GM04504 (cell line): ENCODE measurements around the gene EEFSEC.

ENCODE experiments used
- DNase-seq: peaks from one replicate; pipeline ENCODE4 v3.0.0-alpha.2; 2012; ENCODE audit warnings: low read depth

EEFSEC gene

DNA sequence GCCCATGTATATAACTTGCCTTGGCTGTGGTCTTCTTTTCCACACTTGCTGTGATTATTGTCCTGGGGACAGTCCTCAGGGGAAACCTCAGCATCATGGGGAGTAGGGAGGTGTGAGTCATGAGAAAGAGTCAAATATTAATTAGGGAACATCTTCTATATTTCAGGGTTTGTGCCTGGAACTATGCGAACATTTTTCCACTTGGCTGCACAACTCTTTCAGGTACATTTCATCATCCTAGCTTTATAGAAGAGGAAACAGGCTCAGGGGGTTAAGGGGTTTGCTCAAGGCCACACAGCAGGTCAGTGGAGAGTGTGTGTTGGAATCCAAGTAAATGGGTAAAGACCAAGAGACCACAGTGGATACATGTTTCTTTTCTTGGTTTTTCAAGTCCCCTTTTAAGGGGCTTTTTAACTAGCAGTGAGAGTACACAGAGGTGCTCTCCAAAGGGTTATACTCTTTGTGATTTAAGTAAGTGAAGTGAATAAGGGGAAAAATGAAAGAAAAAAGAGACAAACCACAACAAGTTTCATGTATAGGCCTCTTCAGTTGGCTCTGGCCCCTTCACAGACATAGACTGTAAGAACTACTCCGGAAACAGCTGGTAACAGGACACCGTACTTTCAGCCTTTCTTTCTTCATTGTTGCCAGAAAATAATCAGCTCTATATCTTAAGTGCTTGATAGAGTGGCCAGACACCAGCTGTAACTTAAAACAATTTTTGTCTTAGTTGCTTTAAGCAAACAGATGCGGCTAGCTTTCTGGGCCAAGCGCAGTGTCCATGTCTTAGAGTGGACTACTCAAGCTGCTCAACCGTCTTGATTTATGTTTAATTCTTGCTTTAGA, 64.6 kb downstream of the EEFSEC start:
- no peak for DNase-seq

GRCh38 chr3:128218548-128219257, 65.4 kb downstream of the EEFSEC start:
- no peak for DNase-seq

- no peak for DNase-seq
Measured at GRCh38 chr3:128221328-128221727, 68.0 kb downstream of the EEFSEC start.

DNA sequence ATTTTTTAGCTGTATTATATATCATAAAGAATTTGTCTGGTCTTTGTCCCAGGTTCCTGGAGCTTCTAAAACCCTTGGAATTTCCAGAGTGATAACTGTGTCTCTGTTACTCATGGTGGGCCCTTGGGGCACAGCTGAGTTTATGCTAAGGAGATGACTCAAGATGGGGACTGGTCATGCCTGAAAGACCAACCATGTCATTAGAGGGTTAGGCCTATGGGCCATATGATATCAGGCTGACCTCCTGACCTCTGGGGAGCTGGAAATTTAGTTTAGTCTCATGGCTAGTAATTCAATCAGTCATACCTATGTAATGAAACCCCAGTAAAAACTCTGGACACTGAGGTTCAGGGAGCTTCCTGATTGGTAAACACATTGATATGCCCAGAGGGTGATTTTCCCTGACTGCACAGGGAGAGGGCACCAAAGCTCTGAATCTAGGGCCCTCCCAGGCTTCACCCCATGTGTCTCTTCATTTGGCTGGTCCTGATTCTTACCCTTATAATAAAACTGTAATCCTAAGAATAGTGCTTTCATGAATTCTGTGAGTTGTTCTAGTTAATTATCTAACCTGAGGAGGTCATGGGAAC, 69.6 kb downstream of the EEFSEC start:
- no peak for DNase-seq

GRCh38 chr3:128226186-128226725, 73.0 kb downstream of the EEFSEC start:
- DNase-seq, result no peak

- peak; percentile 2 for DNase-seq
Measured at GRCh38 chr3:128226795-128227395, 73.6 kb downstream of the EEFSEC start.

DNA sequence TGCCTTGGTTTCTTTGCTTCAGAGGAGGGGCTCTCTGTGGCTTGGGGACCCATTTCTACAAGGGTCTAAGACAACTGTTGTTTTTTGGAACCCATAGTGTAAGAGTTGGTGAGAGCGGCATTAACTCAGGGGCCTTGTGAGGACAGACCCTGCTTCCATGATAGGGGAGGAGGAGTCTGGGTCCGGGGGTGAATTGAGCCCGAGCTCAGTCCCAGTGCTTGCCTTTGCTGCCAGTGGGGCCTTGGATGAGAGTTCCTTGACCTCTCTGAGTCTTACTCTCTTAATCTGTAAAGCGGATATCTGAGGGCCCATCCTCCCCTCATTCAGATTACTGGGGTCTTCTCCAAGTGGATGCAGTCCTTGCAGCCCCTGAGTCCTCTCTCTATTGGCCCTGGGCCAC, 74.2 kb downstream of the EEFSEC start:
- DNase-seq, result no peak

DNA sequence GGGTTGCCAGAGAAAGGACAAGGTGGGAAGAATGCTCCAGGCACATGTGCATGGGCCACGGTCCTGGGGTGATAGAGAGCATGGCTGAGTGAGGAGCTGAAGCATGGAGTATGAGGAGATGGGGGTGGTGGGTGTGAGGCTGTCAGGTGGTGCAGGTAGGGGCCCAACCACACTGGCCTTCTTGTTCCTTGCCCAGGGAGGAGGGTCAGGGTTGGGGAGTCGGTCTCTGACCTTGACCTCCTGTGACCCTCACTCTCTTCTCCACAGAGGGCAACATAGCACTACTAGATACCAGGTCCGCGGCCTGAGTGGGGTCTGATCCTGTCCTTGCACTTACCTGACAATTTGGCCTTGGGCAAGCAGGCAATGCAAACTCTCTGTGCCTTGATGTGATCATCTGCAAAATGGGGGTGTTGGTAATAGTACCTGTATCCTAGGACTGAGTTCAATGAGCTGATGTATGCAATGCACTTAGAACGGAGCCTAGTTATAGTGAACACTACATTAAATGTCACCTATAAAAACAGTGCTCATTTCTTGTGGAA, 75.2 kb downstream of the EEFSEC start:
- DNase-seq, result no peak

DNA sequence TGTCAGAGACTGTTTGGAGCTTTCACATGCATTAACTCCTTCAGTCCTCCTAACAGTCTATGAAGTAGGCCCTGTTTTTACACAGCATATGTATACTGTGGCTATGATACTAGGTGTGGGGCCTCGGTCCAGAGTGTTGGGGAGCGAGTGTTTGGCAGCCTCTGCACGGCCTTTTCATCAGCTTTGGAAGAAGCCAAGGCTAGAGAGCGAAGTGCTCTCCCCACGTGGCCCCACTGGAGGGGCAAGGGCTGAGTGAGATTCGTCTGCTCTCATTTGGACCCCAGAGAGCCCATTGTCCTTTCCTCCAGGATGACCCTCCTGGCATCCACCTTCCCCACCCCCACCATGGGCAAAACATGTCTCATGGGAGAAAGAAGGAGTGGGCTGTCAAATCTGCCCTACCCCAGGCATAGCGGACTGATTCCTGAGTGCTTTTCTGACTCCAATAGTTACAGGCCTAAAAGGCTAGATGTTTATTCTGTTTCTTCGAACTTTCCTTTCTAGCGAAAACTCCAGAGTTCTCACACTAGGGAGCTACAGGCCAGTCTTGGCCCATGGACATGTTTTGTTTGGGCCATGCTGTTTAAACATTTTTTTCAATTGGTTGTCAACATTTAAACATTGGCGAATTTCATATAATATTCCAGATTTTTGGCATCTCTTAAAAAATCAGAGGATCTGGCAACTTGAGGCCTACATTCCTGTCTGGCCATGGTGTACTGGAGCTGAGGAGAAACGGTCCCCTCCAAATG, 76.0 kb downstream of the EEFSEC start:
- no peak for DNase-seq

GRCh38 chr3:128231606-128232005, 78.3 kb downstream of the EEFSEC start:
- DNase-seq, result no peak

DNA sequence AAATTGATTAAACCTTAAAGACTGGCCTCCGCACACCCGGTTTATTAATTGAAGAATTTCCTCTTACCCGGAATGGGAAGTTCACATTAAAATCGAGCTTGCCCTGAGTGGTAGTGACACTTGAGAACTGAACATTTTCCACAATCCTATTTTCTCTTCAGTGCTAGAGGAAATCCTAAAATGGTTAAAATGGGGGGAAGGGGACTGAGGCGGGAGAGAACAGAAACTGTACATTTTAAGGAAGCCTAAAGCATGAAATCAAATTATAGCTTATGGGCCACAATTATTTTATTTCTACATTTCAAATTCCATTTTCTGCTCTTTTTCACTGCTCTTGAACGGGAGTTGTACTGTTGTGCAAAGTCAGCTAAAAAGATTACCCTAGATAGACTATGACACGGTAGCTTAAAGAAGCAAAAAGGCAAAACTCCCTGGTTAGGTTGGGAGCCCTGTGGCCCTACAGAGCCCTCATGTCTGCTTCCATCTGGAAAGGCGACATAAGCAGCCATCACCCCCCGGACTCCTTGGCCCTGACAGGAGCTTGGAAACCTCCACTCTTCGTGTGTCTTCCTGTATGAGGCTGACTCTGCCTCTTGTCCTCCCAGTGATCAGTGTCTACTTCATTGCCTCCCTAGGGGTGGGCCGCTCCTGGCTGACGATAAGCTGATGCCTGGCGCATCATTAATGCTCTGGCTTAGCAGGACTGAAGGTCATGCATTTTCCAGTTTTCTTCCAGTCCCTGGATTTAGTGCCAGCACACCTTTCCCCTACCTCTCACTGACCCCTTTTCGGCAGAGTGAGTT, 79.3 kb downstream of the EEFSEC start:
- DNase-seq, result no peak

DNA sequence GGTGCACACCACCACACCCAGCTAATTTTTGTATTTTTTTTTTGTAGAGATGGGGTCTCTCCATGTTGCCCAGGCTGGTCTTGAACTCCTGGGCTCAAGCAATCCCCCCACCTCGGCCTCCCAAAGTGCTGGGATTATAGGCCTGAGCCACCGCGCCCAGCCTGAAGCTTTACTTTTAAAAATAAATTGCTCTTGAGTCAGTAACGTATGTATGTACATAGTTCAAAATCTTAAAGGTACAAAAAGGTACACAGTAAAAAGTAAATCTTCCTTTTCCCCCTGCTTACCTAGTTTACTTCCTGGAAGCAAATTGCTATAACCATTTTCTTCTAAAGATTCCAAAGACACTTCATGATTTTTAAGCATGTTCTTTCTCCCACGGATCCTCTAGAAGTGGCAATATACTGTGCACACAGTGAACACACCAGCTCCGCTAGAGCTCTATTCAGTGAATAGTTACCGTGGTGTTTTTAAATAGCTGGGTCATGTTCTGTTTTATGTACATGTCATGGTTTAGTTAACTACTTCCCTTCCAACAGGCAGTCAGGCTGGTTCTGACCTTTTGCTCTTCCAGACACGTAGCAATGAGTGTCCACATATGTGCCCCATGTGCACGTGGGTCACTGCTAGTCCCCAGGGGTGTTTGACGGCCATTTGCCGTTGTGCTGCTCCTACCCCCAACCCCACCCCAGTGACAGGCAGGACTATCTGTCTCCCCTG, 82.1 kb downstream of the EEFSEC start:
- no peak for DNase-seq

GRCh38 chr3:128236657-128237056, 83.4 kb downstream of the EEFSEC start:
- DNase-seq, result no peak

GRCh38 chr3:128237348-128238183, 84.3 kb downstream of the EEFSEC start:
- no peak for DNase-seq

DNA sequence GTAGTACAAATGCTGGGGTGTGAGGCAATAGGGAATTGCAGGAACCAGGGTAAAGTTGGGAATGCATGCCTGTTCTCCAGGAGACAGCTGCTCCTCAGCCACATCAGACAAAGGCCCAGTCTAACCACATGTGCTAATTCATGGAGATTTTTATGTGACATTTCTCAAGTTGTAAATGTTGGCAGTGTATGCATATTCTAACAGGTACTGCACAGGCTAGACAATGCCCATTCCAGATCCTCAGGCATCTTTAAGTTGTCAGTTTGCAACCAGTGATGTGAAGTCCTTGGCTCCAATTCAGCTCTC, 84.9 kb downstream of the EEFSEC start:
- DNase-seq, result peak; percentile 5

GRCh38 chr3:128239304-128239703, 86.0 kb downstream of the EEFSEC start:
- no peak for DNase-seq

DNA sequence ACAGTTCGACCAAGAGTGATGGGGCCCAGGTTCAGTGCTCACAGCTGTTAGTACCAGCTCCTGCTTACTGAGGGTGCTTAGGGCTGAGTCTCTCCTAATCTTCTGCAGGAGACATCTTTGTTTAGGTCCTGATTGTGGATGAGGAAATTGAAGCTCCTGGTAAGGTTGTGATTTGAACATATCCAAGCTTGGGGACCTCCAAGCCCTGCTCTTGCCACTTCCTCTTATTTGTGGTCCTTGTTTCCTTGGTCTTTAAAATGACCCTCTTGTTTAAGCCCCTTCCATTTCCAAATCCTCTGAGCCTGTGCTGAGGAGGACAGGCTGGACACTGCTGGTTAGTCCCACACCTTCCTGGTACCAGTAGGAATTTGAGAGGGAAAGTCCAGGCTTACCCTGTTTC, 87.0 kb downstream of the EEFSEC start:
- DNase-seq, result no peak

DNA sequence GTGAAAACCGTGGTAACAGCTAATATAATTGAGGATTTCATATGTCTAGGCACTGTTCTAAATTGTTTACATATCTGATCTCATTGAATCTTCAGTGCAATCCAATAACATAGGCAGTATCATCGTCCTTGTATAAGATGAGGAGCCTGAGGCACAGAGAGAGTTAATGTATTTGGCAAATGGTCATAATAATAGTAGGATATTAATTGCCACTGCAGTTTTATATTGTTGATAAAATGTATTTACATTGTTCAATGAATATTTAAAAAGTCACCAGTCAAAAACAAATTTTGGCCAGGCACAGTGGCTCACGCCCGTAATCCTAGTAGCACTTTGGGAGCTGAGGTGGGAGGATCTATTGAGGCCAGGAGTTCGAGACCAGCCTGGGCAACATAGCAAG, 88.5 kb downstream of the EEFSEC start:
- no peak for DNase-seq
